Panc1 (cell line): ENCODE results near the gene DGCR8. TPM values are rescaled to one million over a fixed set of nuclear protein-coding genes. Genes with fewer than 3 reads are reported as not detected.

ENCODE experiments used
- ATAC-seq: fragments of 200-7000 bp; cut with Tn5 transposase; 2 replicates; pipeline ENCODE4 v1.9.1; 2020; ENCODE audit warnings: mild to moderate bottlenecking, moderate library complexity
- BruUV-seq: library from RNA; stranded (reverse); fragments of 400-500 nt; replicated peaks from 2 replicates; lab custom pipeline; 2021; lab: Mats Ljungman, UMichigan
- CTCF ChIA-PET: fragments of 300-600 bp; sonication (Branson Sonifier 250); formaldehyde crosslinking; loops from one replicate; lab custom pipeline; 2022; ENCODE audit warnings: antibody characterized with exemption; lab: Charles Lee
- POLR2A ChIA-PET: fragments of 300-600 bp; sonication (Branson Sonifier 250); formaldehyde crosslinking; loops from one replicate; lab custom pipeline; 2022; ENCODE audit warnings: antibody characterized with exemption; lab: Charles Lee
- DNase-seq: peaks from one replicate; pipeline ENCODE4 v3.0.0-alpha.2; 2010; ENCODE audit warnings: low read depth, low spot score
- H3K27ac ChIP-seq: 2 replicates; pipeline ENCODE4 v1.5.1; 2011; ENCODE audit warnings: mild to moderate bottlenecking, low read length, inconsistent platforms
- H3K27me3 ChIP-seq: fragments of 200-500 bp; sonication (Bioruptor generic); 2 replicates; pipeline ENCODE4 v1.6.0; 2014; ENCODE audit warnings: low read length, inconsistent platforms; ENCODE audit not compliant: control insufficient read depth, insufficient read depth
- H3K36me3 ChIP-seq: fragments of 200-500 bp; sonication (Bioruptor generic); 2 replicates; pipeline ENCODE4 v1.5.1; 2014; ENCODE audit warnings: inconsistent platforms, mild to moderate bottlenecking, low read length, moderate library complexity; ENCODE audit not compliant: control insufficient read depth, insufficient read depth
- H3K4me1 ChIP-seq: 2 replicates; pipeline ENCODE4 v1.5.1; 2011; ENCODE audit warnings: inconsistent platforms, mild to moderate bottlenecking, low read length, moderate library complexity; ENCODE audit not compliant: control insufficient read depth, insufficient read depth
- H3K4me3 ChIP-seq, 2 experiments: 2 replicates each; pipeline ENCODE4 v1.5.1; 2011 to 2012; ENCODE audit warnings: low read depth in 2 of 2, low read length in 2 of 2, mild to moderate bottlenecking in 2 of 2, inconsistent platforms in 1 of 2, moderate library complexity in 1 of 2
- H3K9me3 ChIP-seq: fragments of 200-500 bp; sonication (Bioruptor generic); 2 replicates; pipeline ENCODE4 v1.5.1; 2014; ENCODE audit warnings: low read depth, mild to moderate bottlenecking, inconsistent platforms, low read length, moderate library complexity; ENCODE audit not compliant: control insufficient read depth, insufficient read depth
- POLR2AphosphoS5 ChIP-seq: IDR thresholded peaks from 2 replicates; pipeline ENCODE4 v1.6.1; 2012; ENCODE audit warnings: mild to moderate bottlenecking, low read depth, low read length, moderate library complexity
- SIN3A ChIP-seq: IDR thresholded peaks from 2 replicates; pipeline ENCODE4 v1.6.1; 2012; ENCODE audit warnings: low read depth, mild to moderate bottlenecking, low read length, moderate library complexity, borderline replicate concordance; ENCODE audit not compliant: insufficient read depth
- TCF7L2 ChIP-seq: IDR thresholded peaks from 2 replicates; pipeline ENCODE4 v1.6.1; 2011; ENCODE audit warnings: mild to moderate bottlenecking, low read depth, low read length, inconsistent platforms
- in situ Hi-C: cut with HindIII; loops from 2 replicates; pipeline ENCODE4 v1.10.0; 2016; ENCODE audit warnings: low sequenced_read_pairs, low pct_unique_long_range_greater_than_20kb
- intact Hi-C: fragments of 100-400 bp; cut with micrococcal nuclease; formaldehyde crosslinking; loops from one replicate; pipeline ENCODE4 v1.10.0; 2022; ENCODE audit not compliant: unreplicated experiment
- total RNA-seq: library from RNA; stranded (reverse); gene quantifications from one replicate; pipeline ENCODE4 v1.2.1, GENCODE V29; 2021; ENCODE audit not compliant: unreplicated experiment
- TF ChIP-seq, protein P1 (sequence below): fragments of 450-650 bp; IDR thresholded peaks from 2 replicates; pipeline ENCODE4 v1.5.1; 2017; ENCODE audit warnings: mild to moderate bottlenecking
- TF ChIP-seq, protein P2 (sequence below), 2 experiments: IDR thresholded peaks; 2 replicates each; pipeline ENCODE4 v1.6.1; 2011 to 2012; ENCODE audit warnings: low read depth in 2 of 2, control low read depth in 1 of 2, low read length in 1 of 2, mild to moderate bottlenecking in 1 of 2, moderate library complexity in 1 of 2; ENCODE audit not compliant: insufficient read depth in 1 of 2

The DGCR8 gene
- total RNA-seq, 1 experiment from 2014 or later: 35.0 TPM

DNA sequence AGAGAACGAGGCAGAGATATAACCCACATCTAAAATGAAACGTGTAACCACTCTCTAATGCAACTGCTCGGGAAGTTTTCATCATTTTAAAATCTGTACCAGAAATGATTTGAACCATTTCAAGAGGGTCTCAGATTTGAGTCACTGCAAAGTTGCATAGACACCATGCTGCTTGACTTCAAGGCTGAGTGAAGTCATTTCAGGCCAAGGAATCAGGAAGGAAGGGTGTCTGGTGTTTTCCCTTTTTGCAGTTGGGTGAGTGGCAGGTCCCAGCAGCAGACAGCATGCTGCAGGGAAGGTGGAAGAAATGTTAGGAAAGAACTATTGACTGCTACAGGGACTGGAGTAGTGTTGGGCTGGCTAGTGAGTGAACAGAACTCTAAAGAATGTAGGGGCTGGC is 42.6 kb upstream of the DGCR8 start:
- no peak overlapping the region for H3K27ac ChIP-seq
- H3K9me3 ChIP-seq: no peaks in the 10 kb centered on the region
- TF ChIP-seq POLR2AphosphoS5 (no peak), SIN3A (no peak), TCF7L2 (no peak)
- TF ChIP-seq, protein P1, sequence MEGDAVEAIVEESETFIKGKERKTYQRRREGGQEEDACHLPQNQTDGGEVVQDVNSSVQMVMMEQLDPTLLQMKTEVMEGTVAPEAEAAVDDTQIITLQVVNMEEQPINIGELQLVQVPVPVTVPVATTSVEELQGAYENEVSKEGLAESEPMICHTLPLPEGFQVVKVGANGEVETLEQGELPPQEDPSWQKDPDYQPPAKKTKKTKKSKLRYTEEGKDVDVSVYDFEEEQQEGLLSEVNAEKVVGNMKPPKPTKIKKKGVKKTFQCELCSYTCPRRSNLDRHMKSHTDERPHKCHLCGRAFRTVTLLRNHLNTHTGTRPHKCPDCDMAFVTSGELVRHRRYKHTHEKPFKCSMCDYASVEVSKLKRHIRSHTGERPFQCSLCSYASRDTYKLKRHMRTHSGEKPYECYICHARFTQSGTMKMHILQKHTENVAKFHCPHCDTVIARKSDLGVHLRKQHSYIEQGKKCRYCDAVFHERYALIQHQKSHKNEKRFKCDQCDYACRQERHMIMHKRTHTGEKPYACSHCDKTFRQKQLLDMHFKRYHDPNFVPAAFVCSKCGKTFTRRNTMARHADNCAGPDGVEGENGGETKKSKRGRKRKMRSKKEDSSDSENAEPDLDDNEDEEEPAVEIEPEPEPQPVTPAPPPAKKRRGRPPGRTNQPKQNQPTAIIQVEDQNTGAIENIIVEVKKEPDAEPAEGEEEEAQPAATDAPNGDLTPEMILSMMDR: no peak
- TF ChIP-seq, protein P2, sequence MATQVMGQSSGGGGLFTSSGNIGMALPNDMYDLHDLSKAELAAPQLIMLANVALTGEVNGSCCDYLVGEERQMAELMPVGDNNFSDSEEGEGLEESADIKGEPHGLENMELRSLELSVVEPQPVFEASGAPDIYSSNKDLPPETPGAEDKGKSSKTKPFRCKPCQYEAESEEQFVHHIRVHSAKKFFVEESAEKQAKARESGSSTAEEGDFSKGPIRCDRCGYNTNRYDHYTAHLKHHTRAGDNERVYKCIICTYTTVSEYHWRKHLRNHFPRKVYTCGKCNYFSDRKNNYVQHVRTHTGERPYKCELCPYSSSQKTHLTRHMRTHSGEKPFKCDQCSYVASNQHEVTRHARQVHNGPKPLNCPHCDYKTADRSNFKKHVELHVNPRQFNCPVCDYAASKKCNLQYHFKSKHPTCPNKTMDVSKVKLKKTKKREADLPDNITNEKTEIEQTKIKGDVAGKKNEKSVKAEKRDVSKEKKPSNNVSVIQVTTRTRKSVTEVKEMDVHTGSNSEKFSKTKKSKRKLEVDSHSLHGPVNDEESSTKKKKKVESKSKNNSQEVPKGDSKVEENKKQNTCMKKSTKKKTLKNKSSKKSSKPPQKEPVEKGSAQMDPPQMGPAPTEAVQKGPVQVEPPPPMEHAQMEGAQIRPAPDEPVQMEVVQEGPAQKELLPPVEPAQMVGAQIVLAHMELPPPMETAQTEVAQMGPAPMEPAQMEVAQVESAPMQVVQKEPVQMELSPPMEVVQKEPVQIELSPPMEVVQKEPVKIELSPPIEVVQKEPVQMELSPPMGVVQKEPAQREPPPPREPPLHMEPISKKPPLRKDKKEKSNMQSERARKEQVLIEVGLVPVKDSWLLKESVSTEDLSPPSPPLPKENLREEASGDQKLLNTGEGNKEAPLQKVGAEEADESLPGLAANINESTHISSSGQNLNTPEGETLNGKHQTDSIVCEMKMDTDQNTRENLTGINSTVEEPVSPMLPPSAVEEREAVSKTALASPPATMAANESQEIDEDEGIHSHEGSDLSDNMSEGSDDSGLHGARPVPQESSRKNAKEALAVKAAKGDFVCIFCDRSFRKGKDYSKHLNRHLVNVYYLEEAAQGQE (IDR thresholded peaks at IDR 0.05; ENCODE audit: insufficient read depth in 1 of 2, low read depth in 2 of 2, low read length in 1 of 2): no peak
- DNase-seq (no peak), ATAC-seq (no peak)
- intact Hi-C loops: no loop called here
- ChIA-PET CTCF (no interaction called here), POLR2A (no interaction called here)
- H3K36me3 ChIP-seq: no peaks in the 10 kb centered on the region
- in situ Hi-C loops: no loop called here
- no peak overlapping the region for H3K4me3 ChIP-seq
- H3K27me3 ChIP-seq: no peaks in the 10 kb centered on the region
- BruUV-seq: TSS peak; percentile 54
- H3K4me1 ChIP-seq: no peaks in the 10 kb centered on the region

DNA sequence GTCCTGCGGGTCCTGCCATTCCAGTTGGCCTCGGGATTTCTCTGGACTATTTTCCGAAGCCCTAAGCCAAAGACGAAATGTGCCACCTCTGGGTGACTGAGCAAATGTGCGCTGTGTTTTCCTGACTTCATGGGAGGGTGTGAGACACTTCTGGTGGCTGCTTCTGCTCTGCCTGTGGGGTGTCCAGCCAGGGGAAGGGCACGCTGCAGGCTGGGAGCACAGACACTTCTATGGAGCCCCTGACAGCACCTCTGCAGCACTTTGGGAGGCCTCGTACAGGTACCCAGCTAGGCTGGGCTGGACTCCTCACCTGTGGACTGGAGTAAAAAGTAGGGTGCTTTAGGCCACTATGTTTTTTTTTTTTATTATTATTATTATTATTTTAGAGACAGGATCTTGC is 41.5 kb upstream of the DGCR8 start:
- no peaks in the 10 kb centered on the region for H3K9me3 ChIP-seq
- no peak for TF ChIP-seq SIN3A
- TF ChIP-seq, protein P1: no peak
- no peak for TF ChIP-seq POLR2AphosphoS5
- no peak for TF ChIP-seq TCF7L2
- intact Hi-C loops: no loop called here
- ATAC-seq: no peak
- POLR2A ChIA-PET: no interaction called here
- no peaks in the 10 kb centered on the region for H3K27me3 ChIP-seq
- CTCF ChIA-PET: no interaction called here
- H3K27ac ChIP-seq: no peak overlapping the region
- no peaks in the 10 kb centered on the region for H3K4me1 ChIP-seq
- no TSS peak for BruUV-seq
- DNase-seq: no peak
- no peaks in the 10 kb centered on the region for H3K36me3 ChIP-seq
- no peak overlapping the region for H3K4me3 ChIP-seq
- in situ Hi-C loops: no loop called here
